HG02884 (cell line): ENCODE results near the gene BAD.

Experiments
- ATAC-seq: cut with Tn5 transposase; IDR thresholded peaks from one replicate; pipeline ENCODE4 v1.9.1; 2021; ENCODE audit warnings: mild to moderate bottlenecking, moderate library complexity; ENCODE audit not compliant: unreplicated experiment

The BAD gene

GRCh38 chr11:64232967-64233315 is 51.5 kb downstream of the BAD start:
- no peak for ATAC-seq

GRCh38 chr11:64232182-64232966 is 52.1 kb downstream of the BAD start:
- no peak for ATAC-seq

- ATAC-seq, result no peak
These were observed 52.9 kb downstream of the BAD start for GRCh38 chr11:64231546-64231945.

GRCh38 chr11:64230985-64231365 is 53.5 kb downstream of the BAD start:
- no peak for ATAC-seq

- peak; percentile 38 for ATAC-seq
These were observed 54.1 kb downstream of the BAD start, which contains the start of gene DNAJC4 for GRCh38 chr11:64230171-64230984. TSS of gene DNAJC4 (plus strand) at chr11:64230548. CDS start at chr11:64230855, 307 bp downstream.

GRCh38 chr11:64229744-64230170 is 54.7 kb downstream of the BAD start:
- ATAC-seq, result no peak

GRCh38 chr11:64229090-64229743 is 55.2 kb downstream of the BAD start:
- ATAC-seq, result no peak

GRCh38 chr11:64227405-64227956 is 57.0 kb downstream of the BAD start:
- no peak for ATAC-seq

- ATAC-seq, result no peak
These were observed 57.9 kb downstream of the BAD start for GRCh38 chr11:64226507-64227051.

- no peak for ATAC-seq
These were observed 58.6 kb downstream of the BAD start, which contains the start of the genes NUDT22 and TRPT1 for GRCh38 chr11:64225608-64226506. TSS of gene NUDT22 (plus strand) at chr11:64226274. CDS start at chr11:64226653, 379 bp downstream. TSS of gene TRPT1 (minus strand) at chr11:64226186. CDS start at chr11:64225860, 326 bp downstream.

- no peak for ATAC-seq
These were observed 59.4 kb downstream of the BAD start for GRCh38 chr11:64224891-64225607.

GRCh38 chr11:64224151-64224890 is 60.1 kb downstream of the BAD start:
- ATAC-seq, result no peak

GRCh38 chr11:64223001-64223651 is 61.3 kb downstream of the BAD start:
- ATAC-seq, result no peak

- ATAC-seq, result no peak
These were observed 61.8 kb downstream of the BAD start for GRCh38 chr11:64222651-64223000.

GRCh38 chr11:64220798-64221197 is 63.7 kb downstream of the BAD start:
- ATAC-seq, result no peak

GRCh38 chr11:64220271-64220670 is 64.2 kb downstream of the BAD start:
- ATAC-seq, result no peak
